Activated CD4-positive, alpha-beta T cell treated with anti-CD3 and anti-CD28 coated beads for 48 hours (primary cell): Measurements from ENCODE around the gene MAPKAPK2.

ENCODE experiments used
- DNase-seq: peaks from one replicate; pipeline ENCODE4 v3.0.0-alpha.2; 2020

Gene MAPKAPK2

DNA sequence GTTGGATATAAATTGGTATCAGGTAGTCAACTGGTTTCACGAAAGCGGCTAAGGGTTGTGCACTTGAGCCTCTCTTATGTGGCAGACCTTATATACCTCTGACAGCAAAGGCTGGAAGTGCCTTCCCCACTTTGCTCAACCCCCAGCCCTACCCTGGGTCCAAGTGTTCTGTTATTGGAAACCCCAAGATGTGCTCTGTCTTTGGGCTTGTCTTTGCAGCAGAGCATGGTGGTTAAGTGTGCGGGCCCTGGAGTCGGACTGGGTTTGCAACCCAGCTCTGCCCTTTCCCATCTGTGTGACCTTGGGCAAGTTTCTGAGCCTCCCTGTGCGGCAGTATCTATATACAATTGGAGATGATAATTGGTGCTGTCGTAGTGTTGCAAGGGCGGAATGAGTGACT is 98.8 kb downstream of the MAPKAPK2 start:
- no peak for DNase-seq
